Neural progenitor cell (in vitro differentiated cells): ENCODE data around the gene SLCO1B1.

Experiments used
- CTCF ChIP-seq: fragments of 200-600 bp; sonication (generic); IDR thresholded peaks from 2 replicates; pipeline ENCODE4 v1.5.1; 2017; ENCODE audit warnings: antibody characterized with exemption, mild to moderate bottlenecking
- EZH2 ChIP-seq: fragments of 200-600 bp; sonication (generic); IDR thresholded peaks from 2 replicates; pipeline ENCODE4 v1.6.1; 2017; ENCODE audit warnings: antibody characterized with exemption, mild to moderate bottlenecking, moderate library complexity
- EZH2phosphoT487 ChIP-seq: fragments of 200-600 bp; sonication (generic); IDR thresholded peaks from 2 replicates; pipeline ENCODE4 v1.6.1; 2017; ENCODE audit warnings: antibody characterized with exemption

GRCh38 chr12:21129906-21130305 is 1.1 kb upstream of the SLCO1B1 start:
- TF ChIP-seq CTCF (no peak), EZH2 (no peak), EZH2phosphoT487 (no peak)
